MV-4-11 (cell line): ENCODE results near the gene SPEM1.
"Not testable (repeated sequence)": the region's sequence is repeated elsewhere in the genome, so short reads cannot be mapped to it uniquely, and the experiment has no call there.

Experiments
- DNase-seq: peaks from one replicate; lab custom pipeline; 2025; lab: John Stamatoyannopoulos, UW

Gene SPEM1

GRCh38 chr17:7468804-7469389 is 48.8 kb downstream of the SPEM1 start:
- no peak for DNase-seq

GRCh38 chr17:7469843-7470242 is 49.7 kb downstream of the SPEM1 start:
- not testable (repeated sequence) for DNase-seq

GRCh38 chr17:7470457-7470973 is 50.4 kb downstream of the SPEM1 start:
- DNase-seq = not testable (repeated sequence)
